H1 (cell line): ENCODE data around the gene CEBPG. TPM values are rescaled to one million over a fixed set of nuclear protein-coding genes. Genes with fewer than 3 reads are reported as not detected.

Source experiments
- ASH2L ChIP-seq: fragments of 200-600, 300-600 bp; sonication (generic); IDR thresholded peaks from one replicate; pipeline ENCODE4 v1.7.1; 2017; ENCODE audit warnings: low read length
- BRCA1 ChIP-seq: IDR thresholded peaks from 2 replicates; pipeline ENCODE4 v1.6.1; 2012; ENCODE audit warnings: low read depth, low read length, improper control_type of control experiment
- CBX8 ChIP-seq: fragments of 300-800, 300-1000 bp; sonication (generic); IDR thresholded peaks from 2 replicates; pipeline ENCODE4 v1.7.1; 2016; ENCODE audit warnings: low read depth, low read length, borderline replicate concordance
- CEBPB ChIP-seq: IDR thresholded peaks from 2 replicates; pipeline ENCODE4 v1.6.1; 2012; ENCODE audit warnings: low read depth, low read length
- CHD2 ChIP-seq: IDR thresholded peaks from 2 replicates; pipeline ENCODE4 v1.6.1; 2012; ENCODE audit warnings: low read length, improper control_type of control experiment
- GABPA ChIP-seq: IDR thresholded peaks from 2 replicates; pipeline ENCODE4 v1.6.1; 2011; ENCODE audit warnings: mild to moderate bottlenecking, low read length, moderate library complexity, borderline replicate concordance; ENCODE audit not compliant: insufficient read depth
- JUN ChIP-seq: IDR thresholded peaks from 2 replicates; pipeline ENCODE4 v1.6.1; 2011; ENCODE audit warnings: low read depth, mild to moderate bottlenecking, improper control_type of control experiment, low read length
- RAD21 ChIP-seq, 2 experiments: IDR thresholded peaks in 1 of 2; conservative IDR thresholded peaks in 1 of 2; 2 replicates each; pipeline ENCODE4 v1.6.1; 2011; ENCODE audit warnings: low read depth in 2 of 2, low read length in 2 of 2, improper control_type of control experiment in 1 of 2, inconsistent platforms in 1 of 2, mild to moderate bottlenecking in 1 of 2, moderate library complexity in 1 of 2
- SIN3A ChIP-seq, 2 experiments: IDR thresholded peaks in 1 of 2; conservative IDR thresholded peaks in 1 of 2; 2 replicates each; pipeline ENCODE4 v1.6.1; 2011 to 2012; ENCODE audit warnings: low read length in 2 of 2, improper control_type of control experiment in 1 of 2, low read depth in 1 of 2, mild to moderate bottlenecking in 1 of 2
- ZNF274 ChIP-seq: IDR thresholded peaks from 2 replicates; pipeline ENCODE4 v1.7.0; 2012; ENCODE audit warnings: low read length, borderline replicate concordance; ENCODE audit errors: extremely low read depth
- polyA plus RNA-seq, 7 experiments: library from polyadenylated mRNA; depleted of rRNA in 3 of 7; stranded (reverse) in 5 of 7; unstranded in 2 of 7; fragments of >200 nt in 5 of 7; fragments of 200-250 nt in 2 of 7; gene quantifications; 1 replicate in 5 of 7; 2 replicates in 1 of 7; 4 replicates in 1 of 7; pipeline versions ENCODE4 v1.2.1 to v1.2.3, GENCODE V29; 2011 to 2013; ENCODE audit warnings: missing spikeins in 2 of 7, mixed read lengths in 2 of 7
- total RNA-seq: library from RNA; stranded (reverse); fragmentation: NEBNext Ultra II Directional; extraction: Animal tissue kit (Norgen Biotek cat#: 25700); gene quantifications from 2 replicates; pipeline ENCODE4 v1.2.1, GENCODE V29; 2021
- TF ChIP-seq, protein P1 (sequence below): fragments of 300-600 bp; sonication (generic); IDR thresholded peaks from 2 replicates; pipeline ENCODE4 v1.7.1; 2012; ENCODE audit warnings: low read length, moderate library complexity, mild to moderate bottlenecking, inconsistent platforms; ENCODE audit not compliant: insufficient replicate concordance

Gene CEBPG
- total and polyA plus RNA-seq, 2 of the 8 experiments (the other 6 are each of a cell fraction or from before 2014, with no cell fraction given), result 12.3 to 35.4 TPM

DNA sequence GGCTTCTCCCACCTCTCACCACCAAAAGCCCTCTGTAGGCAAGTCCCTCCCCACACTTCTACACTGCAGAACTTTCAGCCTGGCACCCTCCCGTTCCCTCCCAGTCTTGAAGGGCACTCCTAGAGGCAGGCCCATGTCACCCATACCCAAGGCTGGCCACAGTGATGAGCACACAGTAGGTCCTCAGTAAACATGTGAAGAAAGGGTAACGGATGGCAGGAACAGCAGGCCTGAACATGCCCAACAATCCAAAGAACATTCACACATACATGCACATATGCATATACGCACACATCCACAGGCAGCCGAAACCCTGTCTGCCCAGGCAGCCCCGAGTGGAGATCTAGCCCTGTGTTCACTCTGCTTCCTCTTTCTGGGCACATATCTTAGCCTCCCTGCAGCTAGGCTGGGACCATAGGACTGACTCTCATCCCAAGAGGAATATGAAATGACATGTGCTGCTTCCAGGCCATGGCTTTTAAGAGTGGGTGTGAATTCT lies 55.2 kb downstream of the CEBPG start (continued):
- TF ChIP-seq, protein P1, sequence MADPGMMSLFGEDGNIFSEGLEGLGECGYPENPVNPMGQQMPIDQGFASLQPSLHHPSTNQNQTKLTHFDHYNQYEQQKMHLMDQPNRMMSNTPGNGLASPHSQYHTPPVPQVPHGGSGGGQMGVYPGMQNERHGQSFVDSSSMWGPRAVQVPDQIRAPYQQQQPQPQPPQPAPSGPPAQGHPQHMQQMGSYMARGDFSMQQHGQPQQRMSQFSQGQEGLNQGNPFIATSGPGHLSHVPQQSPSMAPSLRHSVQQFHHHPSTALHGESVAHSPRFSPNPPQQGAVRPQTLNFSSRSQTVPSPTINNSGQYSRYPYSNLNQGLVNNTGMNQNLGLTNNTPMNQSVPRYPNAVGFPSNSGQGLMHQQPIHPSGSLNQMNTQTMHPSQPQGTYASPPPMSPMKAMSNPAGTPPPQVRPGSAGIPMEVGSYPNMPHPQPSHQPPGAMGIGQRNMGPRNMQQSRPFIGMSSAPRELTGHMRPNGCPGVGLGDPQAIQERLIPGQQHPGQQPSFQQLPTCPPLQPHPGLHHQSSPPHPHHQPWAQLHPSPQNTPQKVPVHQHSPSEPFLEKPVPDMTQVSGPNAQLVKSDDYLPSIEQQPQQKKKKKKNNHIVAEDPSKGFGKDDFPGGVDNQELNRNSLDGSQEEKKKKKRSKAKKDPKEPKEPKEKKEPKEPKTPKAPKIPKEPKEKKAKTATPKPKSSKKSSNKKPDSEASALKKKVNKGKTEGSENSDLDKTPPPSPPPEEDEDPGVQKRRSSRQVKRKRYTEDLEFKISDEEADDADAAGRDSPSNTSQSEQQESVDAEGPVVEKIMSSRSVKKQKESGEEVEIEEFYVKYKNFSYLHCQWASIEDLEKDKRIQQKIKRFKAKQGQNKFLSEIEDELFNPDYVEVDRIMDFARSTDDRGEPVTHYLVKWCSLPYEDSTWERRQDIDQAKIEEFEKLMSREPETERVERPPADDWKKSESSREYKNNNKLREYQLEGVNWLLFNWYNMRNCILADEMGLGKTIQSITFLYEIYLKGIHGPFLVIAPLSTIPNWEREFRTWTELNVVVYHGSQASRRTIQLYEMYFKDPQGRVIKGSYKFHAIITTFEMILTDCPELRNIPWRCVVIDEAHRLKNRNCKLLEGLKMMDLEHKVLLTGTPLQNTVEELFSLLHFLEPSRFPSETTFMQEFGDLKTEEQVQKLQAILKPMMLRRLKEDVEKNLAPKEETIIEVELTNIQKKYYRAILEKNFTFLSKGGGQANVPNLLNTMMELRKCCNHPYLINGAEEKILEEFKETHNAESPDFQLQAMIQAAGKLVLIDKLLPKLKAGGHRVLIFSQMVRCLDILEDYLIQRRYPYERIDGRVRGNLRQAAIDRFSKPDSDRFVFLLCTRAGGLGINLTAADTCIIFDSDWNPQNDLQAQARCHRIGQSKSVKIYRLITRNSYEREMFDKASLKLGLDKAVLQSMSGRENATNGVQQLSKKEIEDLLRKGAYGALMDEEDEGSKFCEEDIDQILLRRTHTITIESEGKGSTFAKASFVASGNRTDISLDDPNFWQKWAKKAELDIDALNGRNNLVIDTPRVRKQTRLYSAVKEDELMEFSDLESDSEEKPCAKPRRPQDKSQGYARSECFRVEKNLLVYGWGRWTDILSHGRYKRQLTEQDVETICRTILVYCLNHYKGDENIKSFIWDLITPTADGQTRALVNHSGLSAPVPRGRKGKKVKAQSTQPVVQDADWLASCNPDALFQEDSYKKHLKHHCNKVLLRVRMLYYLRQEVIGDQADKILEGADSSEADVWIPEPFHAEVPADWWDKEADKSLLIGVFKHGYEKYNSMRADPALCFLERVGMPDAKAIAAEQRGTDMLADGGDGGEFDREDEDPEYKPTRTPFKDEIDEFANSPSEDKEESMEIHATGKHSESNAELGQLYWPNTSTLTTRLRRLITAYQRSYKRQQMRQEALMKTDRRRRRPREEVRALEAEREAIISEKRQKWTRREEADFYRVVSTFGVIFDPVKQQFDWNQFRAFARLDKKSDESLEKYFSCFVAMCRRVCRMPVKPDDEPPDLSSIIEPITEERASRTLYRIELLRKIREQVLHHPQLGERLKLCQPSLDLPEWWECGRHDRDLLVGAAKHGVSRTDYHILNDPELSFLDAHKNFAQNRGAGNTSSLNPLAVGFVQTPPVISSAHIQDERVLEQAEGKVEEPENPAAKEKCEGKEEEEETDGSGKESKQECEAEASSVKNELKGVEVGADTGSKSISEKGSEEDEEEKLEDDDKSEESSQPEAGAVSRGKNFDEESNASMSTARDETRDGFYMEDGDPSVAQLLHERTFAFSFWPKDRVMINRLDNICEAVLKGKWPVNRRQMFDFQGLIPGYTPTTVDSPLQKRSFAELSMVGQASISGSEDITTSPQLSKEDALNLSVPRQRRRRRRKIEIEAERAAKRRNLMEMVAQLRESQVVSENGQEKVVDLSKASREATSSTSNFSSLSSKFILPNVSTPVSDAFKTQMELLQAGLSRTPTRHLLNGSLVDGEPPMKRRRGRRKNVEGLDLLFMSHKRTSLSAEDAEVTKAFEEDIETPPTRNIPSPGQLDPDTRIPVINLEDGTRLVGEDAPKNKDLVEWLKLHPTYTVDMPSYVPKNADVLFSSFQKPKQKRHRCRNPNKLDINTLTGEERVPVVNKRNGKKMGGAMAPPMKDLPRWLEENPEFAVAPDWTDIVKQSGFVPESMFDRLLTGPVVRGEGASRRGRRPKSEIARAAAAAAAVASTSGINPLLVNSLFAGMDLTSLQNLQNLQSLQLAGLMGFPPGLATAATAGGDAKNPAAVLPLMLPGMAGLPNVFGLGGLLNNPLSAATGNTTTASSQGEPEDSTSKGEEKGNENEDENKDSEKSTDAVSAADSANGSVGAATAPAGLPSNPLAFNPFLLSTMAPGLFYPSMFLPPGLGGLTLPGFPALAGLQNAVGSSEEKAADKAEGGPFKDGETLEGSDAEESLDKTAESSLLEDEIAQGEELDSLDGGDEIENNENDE, result no peak
- no peak for TF ChIP-seq RAD21 (IDR thresholded peaks at IDR 0.05 in 1 of 2, conservative IDR thresholded peaks at IDR 0.05 in 1 of 2; ENCODE audit: low read depth in 2 of 2, low read length in 2 of 2)
- TF ChIP-seq ASH2L, result no peak
- TF ChIP-seq CEBPB, result no peak
- no peak for TF ChIP-seq GABPA
- TF ChIP-seq BRCA1, result no peak
- no peak for TF ChIP-seq SIN3A (conservative IDR thresholded peaks at IDR 0.05 in 1 of 2, IDR thresholded peaks at IDR 0.05 in 1 of 2; ENCODE audit: low read depth in 1 of 2, low read length in 2 of 2)
- no peak for TF ChIP-seq CBX8
- no peak for TF ChIP-seq JUN
- no peak for TF ChIP-seq ZNF274
- TF ChIP-seq CHD2, result no peak
